Nucleus accumbens (tissue), 56 donors: ENCODE results near the gene RNF44.
"Not testable (repeated sequence)": the region's sequence is repeated elsewhere in the genome, so short reads cannot be mapped to it uniquely, and the experiment has no call there.

Experiments
- DNase-seq, 56 donors: peaks; one replicate each; lab custom pipeline; 2025; lab: John Stamatoyannopoulos, UW

RNF44 gene

GRCh38 chr5:176553260-176554085, 16.3 kb upstream of the RNF44 start:
- DNase-seq, result no peak

GRCh38 chr5:176552332-176552869, 15.2 kb upstream of the RNF44 start:
- DNase-seq, result no peak

GRCh38 chr5:176550937-176551336, 13.7 kb upstream of the RNF44 start:
- DNase-seq, result not testable (repeated sequence)

DNA sequence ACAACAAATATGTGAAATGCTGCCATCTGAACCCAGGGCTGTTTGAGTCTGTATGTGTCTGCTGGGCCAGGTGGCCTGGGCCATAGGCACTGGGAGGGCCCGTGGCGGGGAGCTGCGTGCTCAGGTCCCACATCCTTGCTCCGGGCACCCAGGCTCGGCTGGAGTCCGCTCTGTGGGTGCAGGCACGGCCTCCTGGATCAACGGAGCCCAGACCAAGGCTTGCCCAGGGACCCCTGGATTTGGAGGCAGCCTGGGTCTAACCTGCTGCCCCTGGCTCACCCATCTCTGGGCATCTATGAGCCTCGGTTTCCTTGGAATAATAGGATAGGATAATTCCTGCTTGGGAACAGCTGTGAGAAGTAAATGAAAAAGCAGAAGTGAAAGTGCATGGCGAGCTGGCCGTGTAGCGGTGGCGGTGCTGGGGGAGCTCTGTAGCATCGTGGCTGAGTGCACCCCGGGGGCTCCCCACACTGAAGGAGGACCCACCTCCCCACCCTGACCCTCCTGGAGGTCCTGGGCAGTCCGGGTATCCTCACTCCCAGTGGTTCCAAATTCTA, 13.2 kb upstream of the RNF44 start:
- no peak for DNase-seq

DNA sequence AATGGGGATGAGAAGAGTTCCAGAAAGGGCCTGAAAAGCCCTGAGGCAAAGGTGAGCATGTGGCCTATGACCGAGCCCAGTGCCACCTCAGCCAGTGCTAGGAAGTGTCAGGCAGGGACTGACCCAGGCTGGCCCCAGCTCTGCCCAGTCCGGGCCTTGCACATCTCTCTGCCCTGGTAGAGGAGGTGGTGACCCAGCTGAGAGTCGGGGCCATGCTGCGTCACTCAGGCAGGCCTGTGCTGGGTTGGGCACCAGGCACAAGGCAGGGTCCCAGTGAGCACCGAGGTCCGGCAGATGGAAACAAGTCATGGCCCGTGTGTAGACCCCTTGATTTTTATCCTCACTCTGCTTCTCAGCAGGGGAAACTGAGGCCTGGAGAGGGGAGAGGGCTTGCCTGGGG, 12.7 kb upstream of the RNF44 start:
- DNase-seq, result no peak

GRCh38 chr5:176548967-176549444, 11.8 kb upstream of the RNF44 start, which contains the start of gene CDHR2:
Gene CDHR2, plus strand, starts transcription at chr5:176549342. Its CDS starts 16,011 bp downstream, at chr5:176565353.
- no peak for DNase-seq

- no peak for DNase-seq
These were observed 10.6 kb upstream of the RNF44 start for GRCh38 chr5:176547802-176548201.

DNA sequence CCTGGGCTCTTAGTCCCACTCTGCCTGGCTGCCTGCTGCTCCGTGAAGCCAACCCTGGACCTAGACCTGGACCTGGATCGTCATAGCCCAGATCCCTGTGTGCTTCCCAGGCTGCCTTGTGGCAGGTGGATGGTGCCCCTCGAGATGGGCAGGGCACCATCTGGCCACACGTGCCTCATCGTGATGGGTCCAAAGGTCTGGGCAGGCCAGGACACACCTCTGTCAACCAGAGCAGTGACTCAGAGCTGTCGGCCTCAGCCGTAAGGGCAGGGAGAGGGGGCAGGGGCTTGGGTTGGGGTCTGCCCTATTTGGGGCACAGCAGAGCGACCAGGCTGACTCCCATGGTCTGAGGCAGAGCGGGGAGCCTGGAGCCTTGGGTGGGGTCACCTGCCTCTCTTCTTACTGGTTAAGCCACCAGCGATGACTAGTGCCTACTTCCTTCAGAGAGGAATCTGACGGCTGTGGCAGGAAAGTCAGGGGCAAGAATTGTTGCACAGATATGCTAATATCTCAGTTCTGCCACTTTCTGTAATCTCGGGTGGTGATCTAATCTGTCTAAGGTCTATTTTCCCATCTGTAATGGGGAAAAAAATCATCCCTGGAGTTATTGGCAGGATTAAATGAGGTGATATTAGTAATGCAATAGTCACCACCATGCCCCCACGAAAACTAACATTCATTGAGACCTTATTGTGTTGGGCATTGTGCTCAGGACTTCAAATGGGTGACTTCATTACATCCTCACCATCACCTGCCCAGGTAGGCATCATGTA, 8.7 kb upstream of the RNF44 start:
- no peak for DNase-seq

DNA sequence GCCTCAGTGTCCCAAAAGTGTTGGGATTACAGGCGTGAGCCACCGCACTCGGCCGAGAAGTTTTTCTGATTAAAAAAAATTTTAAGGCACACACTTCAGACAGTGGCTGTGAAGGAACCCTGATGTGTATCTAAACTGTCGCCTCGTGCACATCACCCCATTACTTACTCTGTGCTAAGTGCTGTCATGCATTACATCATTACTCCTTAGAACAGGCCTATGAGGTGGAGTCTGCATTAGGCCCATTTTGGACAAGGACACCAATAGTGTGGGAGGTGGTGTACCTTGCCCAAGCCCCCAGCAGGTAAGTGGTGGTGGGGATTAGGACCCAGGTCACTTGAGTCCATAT, 8.2 kb upstream of the RNF44 start:
- DNase-seq, result no peak

- peak in 38 of 56 donors; percentile 10 to 75 (median 36) for DNase-seq
These were observed 6.4 kb upstream of the RNF44 start for GRCh38 chr5:176543428-176544182.

GRCh38 chr5:176542596-176543427, 5.6 kb upstream of the RNF44 start:
- DNase-seq, result peak in 1 of 56 donors; percentile 23

DNA sequence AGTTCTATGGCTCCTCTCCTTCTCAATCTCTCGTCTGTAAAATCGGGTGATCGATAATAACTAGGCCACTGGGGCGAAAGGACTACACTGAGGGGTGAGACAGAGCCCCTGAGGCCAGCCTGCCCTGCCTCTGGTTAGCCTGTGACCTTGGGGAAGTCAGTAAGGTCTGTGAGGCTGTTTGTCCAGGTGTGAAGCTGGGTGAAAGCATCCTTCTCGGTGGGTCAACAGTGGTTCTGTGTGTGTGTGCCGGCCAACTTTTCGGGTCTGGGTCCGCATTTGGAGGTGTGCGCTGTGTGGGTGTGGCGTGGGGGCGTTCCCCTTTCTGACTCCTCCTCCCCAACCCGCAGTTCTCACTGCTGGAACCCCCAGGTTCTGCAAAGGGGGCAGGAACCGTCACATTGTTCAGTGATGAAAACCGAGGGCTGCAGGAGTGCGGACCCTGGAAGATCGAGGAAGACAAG, 5.0 kb upstream of the RNF44 start:
- no peak for DNase-seq

GRCh38 chr5:176541338-176542134, 4.3 kb upstream of the RNF44 start:
- DNase-seq, result peak in 1 of 56 donors; percentile 18

- no peak for DNase-seq
These were observed 3.7 kb upstream of the RNF44 start for GRCh38 chr5:176540956-176541337.

DNA sequence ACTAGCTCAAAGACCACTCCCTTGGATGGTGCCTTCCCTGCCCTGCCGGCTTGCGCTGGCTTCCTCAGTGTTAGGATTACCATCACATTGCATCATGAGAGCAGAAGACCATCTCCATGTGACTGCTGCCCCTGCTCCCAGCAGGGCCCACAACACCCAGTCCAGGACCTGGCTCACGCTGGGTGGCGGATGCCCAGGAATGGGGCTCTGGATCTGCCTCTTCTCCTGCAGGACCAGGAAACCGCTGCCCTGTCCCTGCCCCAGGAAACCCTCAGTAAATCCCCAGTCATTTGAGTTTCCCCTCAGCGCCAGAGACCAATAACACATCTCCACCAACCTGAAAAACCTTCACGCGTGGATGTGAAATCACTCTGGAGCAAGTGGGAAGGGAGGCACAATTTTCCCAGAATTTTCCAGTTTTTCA, 3.3 kb upstream of the RNF44 start:
- no peak for DNase-seq

- no peak for DNase-seq
These were observed 1.8 kb upstream of the RNF44 start for GRCh38 chr5:176538989-176539384.

DNA sequence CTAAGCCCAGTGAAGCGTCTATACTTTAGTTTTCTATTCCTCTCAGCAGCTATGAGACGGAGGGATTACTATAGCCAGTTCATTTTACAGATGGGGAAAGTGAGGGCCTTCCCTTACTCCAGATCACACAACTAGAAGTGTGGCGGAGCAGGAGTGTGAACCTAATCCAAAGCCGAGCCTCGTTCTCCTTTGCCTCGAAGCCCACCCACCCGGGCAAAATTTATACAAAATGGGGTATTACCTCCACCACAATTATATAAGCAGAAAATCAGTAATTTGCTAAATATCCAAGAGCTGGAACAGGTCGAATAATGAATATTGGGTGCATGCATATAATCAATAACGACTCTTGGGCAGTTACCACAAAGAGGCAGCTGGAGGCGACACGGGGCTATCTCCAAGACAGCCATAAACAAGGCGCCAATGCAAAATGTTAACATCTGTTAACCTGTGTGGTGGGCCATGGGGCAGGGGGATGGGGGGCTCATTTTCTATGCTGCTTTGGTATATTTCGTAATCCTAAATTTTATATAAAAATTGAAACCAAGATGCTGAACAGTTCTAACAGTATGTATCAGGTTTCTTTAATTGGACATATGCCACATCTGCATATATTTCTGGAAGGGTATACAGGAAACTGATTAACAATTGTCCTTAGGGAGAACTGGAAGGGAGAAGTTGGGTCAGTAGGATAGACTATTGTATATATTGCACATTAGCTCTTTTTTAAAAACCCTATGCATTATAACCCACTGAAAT, 1.2 kb upstream of the RNF44 start:
- DNase-seq, result no peak
